H9 (cell line): ENCODE measurements around the gene ZNF451. TPM values are rescaled to one million over a fixed set of nuclear protein-coding genes. Genes with fewer than 3 reads are reported as not detected.

Source experiments
- DNase-seq: peaks from one replicate; pipeline ENCODE4 v3.0.0-alpha.2; 2017
- H2AFZ ChIP-seq: one replicate; pipeline ENCODE4 v1.6.1; 2013; ENCODE audit warnings: mild to moderate bottlenecking, low read length, control low read depth, moderate library complexity
- H2AK5ac ChIP-seq: 2 replicates; pipeline ENCODE4 v1.6.1; 2013; ENCODE audit warnings: low read length, control low read depth, mixed read lengths; ENCODE audit not compliant: insufficient read length
- H2BK120ac ChIP-seq: one replicate; pipeline ENCODE4 v1.6.1; 2013; ENCODE audit warnings: low read depth, mild to moderate bottlenecking, low read length, control low read depth, inconsistent platforms; ENCODE audit not compliant: poor library complexity, severe bottlenecking
- H2BK12ac ChIP-seq: 2 replicates; pipeline ENCODE4 v1.6.1; 2013; ENCODE audit warnings: low read length, control low read depth, mixed read lengths, low read depth; ENCODE audit not compliant: insufficient read length
- H2BK15ac ChIP-seq: 2 replicates; pipeline ENCODE4 v1.6.1; 2013; ENCODE audit warnings: low read depth, low read length, control low read depth
- H2BK20ac ChIP-seq: one replicate; pipeline ENCODE4 v1.6.1; 2013; ENCODE audit warnings: low read depth, mild to moderate bottlenecking, low read length, control low read depth, inconsistent platforms; ENCODE audit not compliant: poor library complexity, severe bottlenecking
- H2BK5ac ChIP-seq: 2 replicates; pipeline ENCODE4 v1.6.1; 2013; ENCODE audit warnings: low read length, control low read depth, mixed read lengths; ENCODE audit not compliant: insufficient read length
- H3K14ac ChIP-seq: 2 replicates; pipeline ENCODE4 v1.6.1; 2013; ENCODE audit warnings: low read length, control low read depth; ENCODE audit not compliant: insufficient read depth
- H3K18ac ChIP-seq: 2 replicates; pipeline ENCODE4 v1.6.1; 2013; ENCODE audit warnings: low read depth, mild to moderate bottlenecking, mixed read lengths, low read length, control low read depth; ENCODE audit not compliant: insufficient read length
- H3K23ac ChIP-seq: 2 replicates; pipeline ENCODE4 v1.6.1; 2013; ENCODE audit warnings: low read length, control low read depth, mixed read lengths, low read depth; ENCODE audit not compliant: insufficient read length
- H3K23me2 ChIP-seq: 2 replicates; pipeline ENCODE4 v1.6.1; 2013; ENCODE audit warnings: low read depth, mild to moderate bottlenecking, mixed read lengths, low read length, control low read depth; ENCODE audit not compliant: insufficient read length, poor library complexity, severe bottlenecking
- H3K27ac ChIP-seq: 2 replicates; pipeline ENCODE4 v1.5.1; 2013; ENCODE audit warnings: low read length, control low read depth, mixed read lengths, low read depth; ENCODE audit not compliant: insufficient read length
- H3K27me3 ChIP-seq: 2 replicates; pipeline ENCODE4 v1.6.1; 2013; ENCODE audit warnings: low read length, control low read depth, inconsistent platforms; ENCODE audit not compliant: insufficient read depth
- H3K4ac ChIP-seq: 2 replicates; pipeline ENCODE4 v1.6.1; 2013; ENCODE audit warnings: low read depth, mild to moderate bottlenecking, control low read depth, inconsistent platforms, low read length, moderate library complexity
- H3K4me1 ChIP-seq: 2 replicates; pipeline ENCODE4 v1.6.1; 2013; ENCODE audit warnings: low read length, control low read depth, inconsistent platforms; ENCODE audit not compliant: insufficient read depth
- H3K4me2 ChIP-seq: 2 replicates; pipeline ENCODE4 v1.6.1; 2013; ENCODE audit warnings: low read length, control low read depth, mixed read lengths; ENCODE audit not compliant: insufficient read length, insufficient read depth
- H3K56ac ChIP-seq: 2 replicates; pipeline ENCODE4 v1.6.1; 2013; ENCODE audit warnings: low read depth, mild to moderate bottlenecking, mixed read lengths, low read length, control low read depth; ENCODE audit not compliant: insufficient read length
- H3K79me1 ChIP-seq: 2 replicates; pipeline ENCODE4 v1.6.1; 2013; ENCODE audit warnings: low read depth, mild to moderate bottlenecking, moderate library complexity, low read length, control low read depth, inconsistent platforms; ENCODE audit not compliant: insufficient read depth, poor library complexity, severe bottlenecking
- H3K79me2 ChIP-seq: 2 replicates; pipeline ENCODE4 v1.6.1; 2013; ENCODE audit warnings: low read length, control low read depth, inconsistent platforms; ENCODE audit not compliant: insufficient read depth
- H3K9ac ChIP-seq: 2 replicates; pipeline ENCODE4 v1.6.1; 2013; ENCODE audit warnings: low read length, control low read depth, mixed read lengths; ENCODE audit not compliant: insufficient read length; ENCODE audit errors: extremely low read depth
- H3K9me3 ChIP-seq: one replicate; pipeline ENCODE4 v1.6.1; 2013; ENCODE audit warnings: low read depth, low read length, inconsistent platforms; ENCODE audit not compliant: control insufficient read depth
- H3T11ph ChIP-seq: one replicate; pipeline ENCODE4 v1.6.1; 2013; ENCODE audit warnings: mild to moderate bottlenecking, low read length, control low read depth, inconsistent platforms
- H4K20me1 ChIP-seq: one replicate; pipeline ENCODE4 v1.6.1; 2013; ENCODE audit not compliant: control insufficient read depth, insufficient read length, insufficient read depth
- H4K5ac ChIP-seq: 2 replicates; pipeline ENCODE4 v1.6.1; 2013; ENCODE audit warnings: low read depth, mild to moderate bottlenecking, mixed read lengths, low read length, control low read depth; ENCODE audit not compliant: insufficient read length
- H4K8ac ChIP-seq: replicated peaks from 2 replicates; pipeline ENCODE4 v1.6.1; 2013; ENCODE audit warnings: low read length, control low read depth, mixed read lengths, low read depth; ENCODE audit not compliant: insufficient read length
- H4K91ac ChIP-seq: 2 replicates; pipeline ENCODE4 v1.6.1; 2013; ENCODE audit warnings: low read depth, mild to moderate bottlenecking, moderate library complexity, mixed read lengths, low read length, control low read depth; ENCODE audit not compliant: insufficient read length
- H3K27ac Mint-ChIP-seq, 3 experiments: 2 replicates in 2 of 3; 3 replicates in 1 of 3; pipeline ENCODE4 v1.8.0; 2020 to 2021; ENCODE audit warnings: mixed read lengths in 3 of 3, mild to moderate bottlenecking in 1 of 3, moderate library complexity in 1 of 3
- H3K27me3 Mint-ChIP-seq: 2 replicates; pipeline ENCODE4 v1.8.0; 2021; ENCODE audit warnings: low read depth, mild to moderate bottlenecking, moderate library complexity, mixed read lengths
- H3K36me3 Mint-ChIP-seq, 3 experiments: 2 replicates in 2 of 3; 3 replicates in 1 of 3; pipeline ENCODE4 v1.8.0; 2020 to 2021; ENCODE audit warnings: low read depth in 3 of 3, mixed read lengths in 3 of 3; ENCODE audit not compliant: insufficient read depth in 1 of 3
- H3K4me1 Mint-ChIP-seq, 2 experiments: 2 replicates each; pipeline ENCODE4 v1.8.0; 2020; ENCODE audit warnings: mixed read lengths in 2 of 2
- H3K4me3 Mint-ChIP-seq, 2 experiments: 2 replicates in 1 of 2; 3 replicates in 1 of 2; pipeline ENCODE4 v1.8.0; 2020 to 2021; ENCODE audit warnings: mild to moderate bottlenecking in 2 of 2, mixed read lengths in 2 of 2, moderate library complexity in 1 of 2
- H3K9me3 Mint-ChIP-seq, 2 experiments: 2 replicates in 1 of 2; 3 replicates in 1 of 2; pipeline ENCODE4 v1.8.0; 2020; ENCODE audit warnings: mild to moderate bottlenecking in 2 of 2, mixed read lengths in 2 of 2, moderate library complexity in 1 of 2
- CTCF ChIP-seq: fragments of 200-600 bp; sonication (generic); conservative IDR thresholded peaks from 3 replicates; pipeline ENCODE4 v1.8.0; 2021; ENCODE audit warnings: antibody characterized with exemption, mild to moderate bottlenecking
- WGBS: extraction: QIAGEN DNeasy Blood & Tissue Kit; methylation state at CpG from one replicate; pipeline ENCODE4 v1.1.7; 2013; ENCODE audit warnings: missing lambda C conversion rate, low lambda C conversion rate, mixed read lengths; ENCODE audit not compliant: insufficient read length; ENCODE audit errors: extremely low coverage; 5-methylcytosine and 5-hydroxymethylcytosine counted together
- total RNA-seq: library from RNA; stranded (reverse); gene quantifications from 2 replicates; pipeline ENCODE4 v1.2.1, GENCODE V29; 2021

Gene ZNF451
- total RNA-seq, 1 experiment from 2014 or later = 71.2 TPM

GRCh38 chr6:57113105-57113504, 23.1 kb downstream of the ZNF451 start:
- Histone ChIP-seq H2BK5ac (no peak overlapping the region), H4K8ac (no peak overlapping the region), H2BK12ac (no peak overlapping the region), H2AK5ac (no peak overlapping the region), H2BK20ac (no peak overlapping the region), H3K4me2 (no peak overlapping the region), H3T11ph (no peak overlapping the region), H2AFZ (no peak overlapping the region), H4K5ac (no peak overlapping the region), H3K27ac (no peak overlapping the region), H3K4me1 (peaks cover 3% of the 10 kb centered on the region), H3K27me3 (no peaks in the 10 kb centered on the region; the same call in 1 of the 2 replicates), H3K4ac (no peak overlapping the region), H3K79me1 (no peaks in the 10 kb centered on the region), H3K18ac (no peak overlapping the region), H4K91ac (no peak overlapping the region), H2BK15ac (no peak overlapping the region), H3K23ac (no peak overlapping the region), H3K9me3 (no peaks in the 10 kb centered on the region), H3K23me2 (no peaks in the 10 kb centered on the region), H3K79me2 (peaks cover 4% of the 10 kb centered on the region; the same call in 1 of the 2 replicates), H3K9ac (no peak overlapping the region), H3K56ac (no peak overlapping the region), H3K14ac (no peak overlapping the region), H4K20me1 (no peaks in the 10 kb centered on the region), H2BK120ac (no peak overlapping the region)
- Mint-ChIP-seq H3K9me3 (no peaks in the 10 kb centered on the region; a peak in 1 of 5 replicates), H3K27ac (no peak overlapping the region), H3K4me3 (no peak overlapping the region), H3K36me3 (peaks cover 0 to 3% (median 3%) of the 10 kb centered on the region in 3 experiments; a peak in 3 of 7 replicates), H3K27me3 (no peaks in the 10 kb centered on the region), H3K4me1 (peaks cover 17 to 22% of the 10 kb centered on the region in 2 experiments)
- WGBS = no CpG with 5 or more reads among the region's 6 CpGs
- TF ChIP-seq CTCF = no peak
- DNase-seq = no peak
